ENCODE results near the gene FAM174B.

DNA sequence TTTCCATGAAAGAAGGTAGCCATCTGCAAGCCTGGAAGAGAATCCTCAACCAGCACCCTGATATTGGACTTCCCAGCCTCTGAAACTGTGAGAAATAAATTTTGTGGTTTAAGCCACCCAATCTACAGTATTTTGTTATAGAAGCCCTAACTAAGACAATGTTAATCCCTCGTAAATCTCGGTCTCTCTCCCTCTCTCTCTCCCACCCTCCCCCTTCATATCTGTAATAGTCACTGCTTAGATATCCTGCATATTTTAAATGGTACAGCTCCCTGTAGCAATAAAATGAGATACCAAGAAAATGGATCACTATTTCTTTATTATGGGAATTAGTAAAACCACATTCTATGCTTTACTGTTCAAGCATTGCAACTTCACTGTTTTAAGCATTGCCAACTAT lies 21.0 kb upstream of the FAM174B start:
- TF ChIP-seq CTCF (IDR thresholded peaks at IDR 0.05), result no peak
- TF ChIP-seq POLR2AphosphoS5 (IDR thresholded peaks at IDR 0.05), result no peak

All from prostate gland (tissue), 2 donors.